ENCODE results near the gene ACBD6. TPM values are rescaled to one million over a fixed set of nuclear protein-coding genes. Genes with fewer than 3 reads are reported as not detected.

ACBD6 gene
- total and polyA plus RNA-seq, 2 experiments from 2014 or later, result 75.7 to 88.8 TPM

DNA sequence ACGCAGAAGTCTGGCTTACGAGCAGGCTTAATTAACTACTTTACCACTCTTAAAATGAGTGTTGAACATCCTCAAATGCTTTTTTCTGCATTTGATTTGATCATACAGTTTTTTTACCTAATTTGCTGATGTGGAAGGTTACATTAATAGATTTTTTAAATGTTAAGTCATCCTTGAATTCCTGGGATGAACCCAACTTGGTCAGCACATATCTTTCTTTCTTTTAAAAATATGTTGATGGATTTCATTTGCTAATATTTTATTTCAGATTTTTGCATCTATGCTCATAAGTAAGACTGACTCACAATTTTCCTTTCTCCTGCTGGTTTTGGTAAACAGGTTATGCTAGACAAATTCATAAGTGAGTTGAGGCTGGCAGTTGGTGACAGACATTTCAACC, 189.5 kb downstream of the ACBD6 start:
- Histone ChIP-seq H3K4me2 (no peak overlapping the region), H3K4me1 (ENCODE audit: insufficient read depth) (peaks cover 14% of the 10 kb centered on the region), H3F3A (replicated peaks; ENCODE audit: low read depth) (no peaks in the 10 kb centered on the region), H4K20me1 (replicated peaks; ENCODE audit: insufficient read depth) (no peaks in the 10 kb centered on the region; the same call in 1 of the 2 replicates), H3K79me2 (replicated peaks; ENCODE audit: insufficient read depth) (no peaks in the 10 kb centered on the region), H3K36me3 (ENCODE audit: insufficient read depth) (no peaks in the 10 kb centered on the region), H3K9me2 (ENCODE audit: insufficient read depth) (no peaks in the 10 kb centered on the region), H3K4me3 (no peak overlapping the region), H2AFZ (no peak overlapping the region), H3K27me3 (ENCODE audit: insufficient read depth) (no peaks in the 10 kb centered on the region), H3K27ac (ENCODE audit: low read depth) (no peak overlapping the region)
- Mint-ChIP-seq H3K4me3 (no peak overlapping the region), H3K9me3 (no peaks in the 10 kb centered on the region), H3K4me1 (peaks cover 11% of the 10 kb centered on the region; the same call in 2 of the 3 replicates), H3K36me3 (ENCODE audit: low read depth) (no peaks in the 10 kb centered on the region), H3K27ac (no peak overlapping the region), H3K27me3 (ENCODE audit: insufficient read depth, low read depth, poor library complexity) (no peaks in the 10 kb centered on the region)
- DNase-seq (ENCODE audit: low spot score) (no peak), ATAC-seq (no peak)
- TF ChIP-seq, protein P1, sequence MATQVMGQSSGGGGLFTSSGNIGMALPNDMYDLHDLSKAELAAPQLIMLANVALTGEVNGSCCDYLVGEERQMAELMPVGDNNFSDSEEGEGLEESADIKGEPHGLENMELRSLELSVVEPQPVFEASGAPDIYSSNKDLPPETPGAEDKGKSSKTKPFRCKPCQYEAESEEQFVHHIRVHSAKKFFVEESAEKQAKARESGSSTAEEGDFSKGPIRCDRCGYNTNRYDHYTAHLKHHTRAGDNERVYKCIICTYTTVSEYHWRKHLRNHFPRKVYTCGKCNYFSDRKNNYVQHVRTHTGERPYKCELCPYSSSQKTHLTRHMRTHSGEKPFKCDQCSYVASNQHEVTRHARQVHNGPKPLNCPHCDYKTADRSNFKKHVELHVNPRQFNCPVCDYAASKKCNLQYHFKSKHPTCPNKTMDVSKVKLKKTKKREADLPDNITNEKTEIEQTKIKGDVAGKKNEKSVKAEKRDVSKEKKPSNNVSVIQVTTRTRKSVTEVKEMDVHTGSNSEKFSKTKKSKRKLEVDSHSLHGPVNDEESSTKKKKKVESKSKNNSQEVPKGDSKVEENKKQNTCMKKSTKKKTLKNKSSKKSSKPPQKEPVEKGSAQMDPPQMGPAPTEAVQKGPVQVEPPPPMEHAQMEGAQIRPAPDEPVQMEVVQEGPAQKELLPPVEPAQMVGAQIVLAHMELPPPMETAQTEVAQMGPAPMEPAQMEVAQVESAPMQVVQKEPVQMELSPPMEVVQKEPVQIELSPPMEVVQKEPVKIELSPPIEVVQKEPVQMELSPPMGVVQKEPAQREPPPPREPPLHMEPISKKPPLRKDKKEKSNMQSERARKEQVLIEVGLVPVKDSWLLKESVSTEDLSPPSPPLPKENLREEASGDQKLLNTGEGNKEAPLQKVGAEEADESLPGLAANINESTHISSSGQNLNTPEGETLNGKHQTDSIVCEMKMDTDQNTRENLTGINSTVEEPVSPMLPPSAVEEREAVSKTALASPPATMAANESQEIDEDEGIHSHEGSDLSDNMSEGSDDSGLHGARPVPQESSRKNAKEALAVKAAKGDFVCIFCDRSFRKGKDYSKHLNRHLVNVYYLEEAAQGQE (IDR thresholded peaks at IDR 0.05; ENCODE audit: unreplicated experiment), result no peak
- TF ChIP-seq ZNF114 (CRISPR knock-in tag; IDR thresholded peaks at IDR 0.05) (no peak), STAT1 (IDR thresholded peaks at IDR 0.05; ENCODE audit: unreplicated experiment) (no peak)
- TF ChIP-seq, protein P2, sequence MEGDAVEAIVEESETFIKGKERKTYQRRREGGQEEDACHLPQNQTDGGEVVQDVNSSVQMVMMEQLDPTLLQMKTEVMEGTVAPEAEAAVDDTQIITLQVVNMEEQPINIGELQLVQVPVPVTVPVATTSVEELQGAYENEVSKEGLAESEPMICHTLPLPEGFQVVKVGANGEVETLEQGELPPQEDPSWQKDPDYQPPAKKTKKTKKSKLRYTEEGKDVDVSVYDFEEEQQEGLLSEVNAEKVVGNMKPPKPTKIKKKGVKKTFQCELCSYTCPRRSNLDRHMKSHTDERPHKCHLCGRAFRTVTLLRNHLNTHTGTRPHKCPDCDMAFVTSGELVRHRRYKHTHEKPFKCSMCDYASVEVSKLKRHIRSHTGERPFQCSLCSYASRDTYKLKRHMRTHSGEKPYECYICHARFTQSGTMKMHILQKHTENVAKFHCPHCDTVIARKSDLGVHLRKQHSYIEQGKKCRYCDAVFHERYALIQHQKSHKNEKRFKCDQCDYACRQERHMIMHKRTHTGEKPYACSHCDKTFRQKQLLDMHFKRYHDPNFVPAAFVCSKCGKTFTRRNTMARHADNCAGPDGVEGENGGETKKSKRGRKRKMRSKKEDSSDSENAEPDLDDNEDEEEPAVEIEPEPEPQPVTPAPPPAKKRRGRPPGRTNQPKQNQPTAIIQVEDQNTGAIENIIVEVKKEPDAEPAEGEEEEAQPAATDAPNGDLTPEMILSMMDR (conservative IDR thresholded peaks at IDR 0.05; ENCODE audit: low read depth in 2 of 2), result no peak
- TF ChIP-seq, protein P3, sequence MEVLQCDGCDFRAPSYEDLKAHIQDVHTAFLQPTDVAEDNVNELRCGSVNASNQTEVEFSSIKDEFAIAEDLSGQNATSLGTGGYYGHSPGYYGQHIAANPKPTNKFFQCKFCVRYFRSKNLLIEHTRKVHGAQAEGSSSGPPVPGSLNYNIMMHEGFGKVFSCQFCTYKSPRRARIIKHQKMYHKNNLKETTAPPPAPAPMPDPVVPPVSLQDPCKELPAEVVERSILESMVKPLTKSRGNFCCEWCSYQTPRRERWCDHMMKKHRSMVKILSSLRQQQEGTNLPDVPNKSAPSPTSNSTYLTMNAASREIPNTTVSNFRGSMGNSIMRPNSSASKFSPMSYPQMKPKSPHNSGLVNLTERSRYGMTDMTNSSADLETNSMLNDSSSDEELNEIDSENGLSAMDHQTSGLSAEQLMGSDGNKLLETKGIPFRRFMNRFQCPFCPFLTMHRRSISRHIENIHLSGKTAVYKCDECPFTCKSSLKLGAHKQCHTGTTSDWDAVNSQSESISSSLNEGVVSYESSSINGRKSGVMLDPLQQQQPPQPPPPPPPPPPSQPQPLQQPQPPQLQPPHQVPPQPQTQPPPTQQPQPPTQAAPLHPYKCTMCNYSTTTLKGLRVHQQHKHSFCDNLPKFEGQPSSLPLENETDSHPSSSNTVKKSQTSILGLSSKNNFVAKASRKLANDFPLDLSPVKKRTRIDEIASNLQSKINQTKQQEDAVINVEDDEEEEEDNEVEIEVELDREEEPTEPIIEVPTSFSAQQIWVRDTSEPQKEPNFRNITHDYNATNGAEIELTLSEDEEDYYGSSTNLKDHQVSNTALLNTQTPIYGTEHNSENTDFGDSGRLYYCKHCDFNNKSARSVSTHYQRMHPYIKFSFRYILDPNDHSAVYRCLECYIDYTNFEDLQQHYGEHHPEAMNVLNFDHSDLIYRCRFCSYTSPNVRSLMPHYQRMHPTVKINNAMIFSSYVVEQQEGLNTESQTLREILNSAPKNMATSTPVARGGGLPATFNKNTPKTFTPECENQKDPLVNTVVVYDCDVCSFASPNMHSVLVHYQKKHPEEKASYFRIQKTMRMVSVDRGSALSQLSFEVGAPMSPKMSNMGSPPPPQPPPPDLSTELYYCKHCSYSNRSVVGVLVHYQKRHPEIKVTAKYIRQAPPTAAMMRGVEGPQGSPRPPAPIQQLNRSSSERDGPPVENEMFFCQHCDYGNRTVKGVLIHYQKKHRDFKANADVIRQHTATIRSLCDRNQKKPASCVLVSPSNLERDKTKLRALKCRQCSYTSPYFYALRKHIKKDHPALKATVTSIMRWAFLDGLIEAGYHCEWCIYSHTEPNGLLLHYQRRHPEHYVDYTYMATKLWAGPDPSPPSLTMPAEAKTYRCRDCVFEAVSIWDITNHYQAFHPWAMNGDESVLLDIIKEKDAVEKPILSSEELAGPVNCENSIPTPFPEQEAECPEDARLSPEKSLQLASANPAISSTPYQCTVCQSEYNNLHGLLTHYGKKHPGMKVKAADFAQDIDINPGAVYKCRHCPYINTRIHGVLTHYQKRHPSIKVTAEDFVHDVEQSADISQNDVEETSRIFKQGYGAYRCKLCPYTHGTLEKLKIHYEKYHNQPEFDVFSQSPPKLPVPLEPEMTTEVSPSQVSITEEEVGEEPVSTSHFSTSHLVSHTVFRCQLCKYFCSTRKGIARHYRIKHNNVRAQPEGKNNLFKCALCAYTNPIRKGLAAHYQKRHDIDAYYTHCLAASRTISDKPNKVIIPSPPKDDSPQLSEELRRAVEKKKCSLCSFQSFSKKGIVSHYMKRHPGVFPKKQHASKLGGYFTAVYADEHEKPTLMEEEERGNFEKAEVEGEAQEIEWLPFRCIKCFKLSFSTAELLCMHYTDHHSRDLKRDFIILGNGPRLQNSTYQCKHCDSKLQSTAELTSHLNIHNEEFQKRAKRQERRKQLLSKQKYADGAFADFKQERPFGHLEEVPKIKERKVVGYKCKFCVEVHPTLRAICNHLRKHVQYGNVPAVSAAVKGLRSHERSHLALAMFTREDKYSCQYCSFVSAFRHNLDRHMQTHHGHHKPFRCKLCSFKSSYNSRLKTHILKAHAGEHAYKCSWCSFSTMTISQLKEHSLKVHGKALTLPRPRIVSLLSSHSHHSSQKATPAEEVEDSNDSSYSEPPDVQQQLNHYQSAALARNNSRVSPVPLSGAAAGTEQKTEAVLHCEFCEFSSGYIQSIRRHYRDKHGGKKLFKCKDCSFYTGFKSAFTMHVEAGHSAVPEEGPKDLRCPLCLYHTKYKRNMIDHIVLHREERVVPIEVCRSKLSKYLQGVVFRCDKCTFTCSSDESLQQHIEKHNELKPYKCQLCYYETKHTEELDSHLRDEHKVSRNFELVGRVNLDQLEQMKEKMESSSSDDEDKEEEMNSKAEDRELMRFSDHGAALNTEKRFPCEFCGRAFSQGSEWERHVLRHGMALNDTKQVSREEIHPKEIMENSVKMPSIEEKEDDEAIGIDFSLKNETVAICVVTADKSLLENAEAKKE (CRISPR knock-in tag; IDR thresholded peaks at IDR 0.05), result no peak
